Right lobe of liver (tissue), 6 donors: ENCODE results near the gene ALG12. TPM values are rescaled to one million over a fixed set of nuclear protein-coding genes. Genes with fewer than 3 reads are reported as not detected.
A peak's percentile ranks its signal among the peaks of the same experiment; 100 is the strongest.

Experiments
- ATAC-seq, 4 donors: fragments of 200-7000 bp; cut with Tn5 transposase; one replicate each; pipeline ENCODE4 v1.9.1; 2020; ENCODE audit warnings: mild to moderate bottlenecking in 4 of 4, moderate library complexity in 4 of 4
- DNase-seq, 3 donors: peaks; one replicate each; pipeline ENCODE4 v3.0.0-alpha.2; 2020
- H3K27ac ChIP-seq, 3 donors: fragments of 200-600 bp; one replicate each; pipeline ENCODE4 v1.8.0; 2022
- H3K27me3 ChIP-seq, 2 donors: fragments of 200-600 bp; one replicate each; pipeline ENCODE4 v1.8.0; 2022
- H3K36me3 ChIP-seq, 4 donors: fragments of 200-600 bp; sonication (generic) in 1 of 4; one replicate each; pipeline versions ENCODE4 v1.5.1 to v1.8.0; 2017 to 2022; ENCODE audit warnings: control low read depth in 1 of 4
- H3K4me1 ChIP-seq, 4 donors: fragments of 200-600 bp; sonication (generic) in 1 of 4; one replicate each; pipeline versions ENCODE4 v1.5.1 to v1.8.0; 2017 to 2022; ENCODE audit warnings: control low read depth in 1 of 4
- H3K4me3 ChIP-seq, 3 donors: fragments of 200-600 bp; one replicate each; pipeline ENCODE4 v1.8.0; 2022
- H3K9me3 ChIP-seq, 4 donors: fragments of 200-600 bp; sonication (generic) in 1 of 4; one replicate each; pipeline versions ENCODE4 v1.5.1 to v1.8.0; 2017 to 2022; ENCODE audit warnings: control low read depth in 1 of 4
- CTCF ChIP-seq, 4 donors: fragments of 200-600 bp in 3 of 4; fragments of 450-650 bp in 1 of 4; IDR thresholded peaks; one replicate each; pipeline versions ENCODE4 v1.5.1 to v1.8.0; 2016 to 2022; ENCODE audit warnings: antibody characterized with exemption in 4 of 4, mild to moderate bottlenecking in 2 of 4
- POLR2A ChIP-seq: fragments of 450-650 bp; IDR thresholded peaks from one replicate; pipeline ENCODE4 v1.6.1; 2017; ENCODE audit warnings: antibody characterized with exemption, mild to moderate bottlenecking
- WGBS: methylation state at CpG from one replicate; pipeline ENCODE4 v1.1.6; 2018; ENCODE audit warnings: low coverage, low lambda C conversion rate; ENCODE audit not compliant: insufficient coverage; ENCODE audit errors: missing lambda C conversion rate; 5-methylcytosine and 5-hydroxymethylcytosine counted together
- intact Hi-C, 2 donors: fragments of 100-400 bp; cut with DNase I; formaldehyde crosslinking; loops; one replicate each; pipeline versions ENCODE4 v1.11.2 to v1.14.1; 2022
- total RNA-seq, 6 experiments: library from RNA; depleted of rRNA in 2 of 6; stranded (reverse); fragments of >200 nt in 2 of 6; fragmentation: NEBNext Ultra II Directional in 3 of 6; extraction: Animal tissue kit (Norgen Biotek cat#: 25700) in 3 of 6; gene quantifications; one replicate each; pipeline versions ENCODE4 v1.1.0 to v1.2.4, GENCODE V29; 2016 to 2023
- donor health status: DM: no; HTN: yes; CAD: no.
- donor health status: DM: no; HTN: no; CAD: no.
- donor health status: DM: no; HTN: no; CAD: no.
- donor health status: DM: no; HTN: yes; CAD: no.
- donor health status: DM: no; HTN: yes; CAD: no.

Gene ALG12
- total RNA-seq, 6 experiments from 2014 or later: 15.1 to 19.0 (median 16.6) TPM

DNA sequence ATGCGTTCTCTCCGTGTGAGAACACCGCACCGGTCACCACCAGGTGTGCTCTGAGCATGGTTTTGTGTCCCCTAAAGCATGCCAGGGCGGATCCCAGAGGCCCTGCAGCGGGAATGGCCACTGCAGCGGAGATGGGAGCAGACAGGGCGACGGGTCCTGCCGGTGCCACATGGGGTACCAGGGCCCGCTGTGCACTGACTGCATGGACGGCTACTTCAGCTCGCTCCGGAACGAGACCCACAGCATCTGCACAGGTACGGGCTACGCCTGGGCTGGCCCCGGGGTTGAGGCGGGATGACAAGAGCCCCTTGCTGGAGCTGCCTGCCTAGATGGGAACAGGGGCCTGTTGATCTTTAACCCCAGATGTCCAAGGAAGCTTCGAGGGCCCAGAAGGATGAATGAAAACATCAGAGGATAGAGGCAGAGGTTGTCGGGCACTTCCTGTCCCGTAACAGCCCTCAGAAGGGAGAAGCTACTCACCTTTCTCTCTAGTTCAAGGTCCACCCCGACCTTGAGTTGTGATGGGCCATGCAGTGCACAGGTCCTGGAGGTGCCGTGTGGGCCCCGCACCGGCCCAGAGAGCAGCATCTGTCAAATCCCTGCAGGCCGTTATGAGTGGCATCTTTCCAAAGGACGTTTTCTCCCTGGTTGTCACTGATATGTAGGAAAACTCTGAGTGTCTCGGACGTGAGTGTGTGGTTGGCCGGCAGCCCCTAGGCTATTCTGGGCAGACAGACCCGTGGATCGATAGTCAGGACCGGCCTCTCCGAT is 3.5 kb upstream of the ALG12 start:
- Histone ChIP-seq H3K27me3 (no peaks in the 10 kb centered on the region), H3K4me3 (no peak overlapping the region), H3K9me3 (no peaks in the 10 kb centered on the region), H3K36me3 (peaks cover 0 to 10% (median 5%) of the 10 kb centered on the region in 4 donors), H3K27ac (no peak overlapping the region), H3K4me1 (peaks cover 0 to 17% (median 4%) of the 10 kb centered on the region in 4 donors)
- WGBS: 90% methylated on average over 11 of the region's 35 CpGs
- intact Hi-C loops: loop anchor here in 1 of 2 donors (10.0 kb wide), 1 partner anchor 157 kb away; no protein-coding TSS in a partner anchor
- TF ChIP-seq CTCF (IDR thresholded peaks at IDR 0.05): no peak
- TF ChIP-seq POLR2A: no peak
- DNase-seq (peak in 1 of 3 donors; percentile 7), ATAC-seq (no peak)

DNA sequence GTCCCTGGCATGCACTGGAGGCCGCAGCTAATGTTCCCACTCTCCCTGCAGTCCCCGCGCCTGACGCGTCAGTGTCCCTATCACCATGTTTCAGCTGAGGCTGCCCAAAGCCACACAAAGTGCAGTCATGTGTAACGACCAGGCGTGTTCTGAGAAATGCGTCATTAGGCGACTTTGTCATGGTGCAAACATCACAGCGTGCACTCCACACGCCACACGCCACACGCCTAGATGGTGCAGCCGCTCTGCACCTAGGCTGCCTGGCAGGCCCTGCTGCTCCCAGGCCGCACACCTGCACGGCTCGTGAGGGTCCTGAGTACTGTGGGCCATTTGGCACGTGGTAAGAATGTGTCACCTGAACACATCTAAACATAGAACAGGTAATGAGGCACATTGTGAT is 2.6 kb upstream of the ALG12 start:
- Histone ChIP-seq H3K27ac (no peak overlapping the region), H3K36me3 (peaks cover 0 to 10% (median 4%) of the 10 kb centered on the region in 4 donors), H3K4me1 (peaks cover 0 to 17% (median 4%) of the 10 kb centered on the region in 4 donors), H3K9me3 (no peaks in the 10 kb centered on the region), H3K4me3 (no peak overlapping the region), H3K27me3 (no peaks in the 10 kb centered on the region)
- 83% methylated on average over 5 of the region's 18 CpGs for WGBS
- intact Hi-C loops: loop anchor here in 1 of 2 donors (10.0 kb wide), 1 partner anchor 156 kb away; no protein-coding TSS in a partner anchor
- TF ChIP-seq POLR2A (no peak), CTCF (IDR thresholded peaks at IDR 0.05) (no peak)
- ATAC-seq (no peak), DNase-seq (no peak)

DNA sequence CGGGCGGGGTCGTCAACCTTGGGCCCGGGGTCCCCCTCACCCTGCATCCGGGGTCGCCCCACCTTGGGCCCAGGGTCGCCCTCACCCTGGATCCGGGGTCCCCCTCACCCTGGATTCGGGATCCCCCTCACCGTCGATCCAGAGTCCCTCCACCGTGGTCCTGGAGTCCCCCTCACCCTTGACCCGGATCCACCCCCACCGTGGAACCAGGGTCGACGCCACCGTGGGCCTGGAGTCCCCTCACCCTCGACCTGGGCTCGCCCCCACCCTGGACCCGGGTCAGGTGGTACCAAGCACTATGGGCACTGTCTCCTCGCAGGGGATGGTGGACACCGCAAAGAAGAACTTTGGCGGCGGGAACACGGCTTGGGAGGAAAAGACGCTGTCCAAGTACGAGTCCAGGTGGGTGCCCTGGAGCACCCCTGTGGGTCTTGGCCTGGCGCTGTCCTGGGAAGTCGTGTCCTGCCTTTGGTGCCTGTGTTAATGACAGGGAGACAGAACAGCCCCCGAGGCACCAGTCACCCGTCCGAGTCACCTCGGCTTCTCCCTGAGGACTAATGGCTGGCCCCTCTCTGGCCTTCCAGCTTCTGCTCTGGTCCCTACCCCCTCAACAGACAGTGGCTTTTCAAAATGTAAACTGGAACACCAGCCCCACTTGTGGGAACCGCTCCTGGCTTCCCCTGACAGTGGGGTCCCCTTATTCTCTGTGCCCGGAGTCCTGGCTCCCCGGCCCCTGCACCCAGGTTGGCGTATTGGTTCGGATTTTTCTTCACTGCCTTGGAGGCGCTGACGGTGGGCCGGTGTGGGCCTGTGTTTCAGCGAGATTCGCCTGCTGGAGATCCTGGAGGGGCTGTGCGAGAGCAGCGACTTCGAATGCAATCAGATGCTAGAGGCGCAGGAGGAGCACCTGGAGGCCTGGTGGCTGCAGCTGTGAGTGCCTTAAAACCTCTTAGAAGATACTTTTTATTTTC is 958 bp upstream of the ALG12 start:
- Histone ChIP-seq H3K27me3 (no peaks in the 10 kb centered on the region), H3K4me1 (peaks cover 0 to 17% (median 4%) of the 10 kb centered on the region in 4 donors), H3K4me3 (peak overlapping the region; percentile 87 to 98 (median 94)), H3K27ac (peak overlapping the region in 1 of 3 donors; percentile 49), H3K9me3 (no peaks in the 10 kb centered on the region), H3K36me3 (peaks cover 0 to 5% (median 2%) of the 10 kb centered on the region in 4 donors)
- WGBS: 70% methylated on average over 22 of the region's 47 CpGs
- TF ChIP-seq POLR2A: no peak
- no peak for TF ChIP-seq CTCF (IDR thresholded peaks at IDR 0.05)
- ATAC-seq: no peak
- peak in 1 of 3 donors; percentile 38 for DNase-seq
- intact Hi-C loops: no loop called here

DNA sequence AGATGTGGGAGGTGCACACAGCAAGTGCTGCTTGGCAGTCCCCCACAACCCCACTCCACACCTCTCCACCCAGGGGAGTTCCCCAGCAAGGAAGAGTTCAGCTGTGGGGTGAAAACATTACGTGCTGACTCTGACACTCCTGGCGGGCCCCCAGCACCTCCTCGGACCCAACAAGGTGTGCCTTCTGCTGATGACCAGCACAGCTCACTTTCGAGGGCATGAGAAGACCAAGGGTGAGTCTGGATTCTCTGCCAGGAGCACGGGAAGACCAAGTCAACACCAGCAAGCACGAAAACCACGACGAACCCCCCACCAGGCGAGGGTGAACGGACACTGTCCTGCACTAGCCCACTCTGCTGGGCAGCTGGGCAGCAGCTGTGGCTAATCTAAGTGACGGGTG is 1.4 kb downstream of the ALG12 start:
- no peak overlapping the region for H3K27ac ChIP-seq
- H3K27me3 ChIP-seq: no peaks in the 10 kb centered on the region
- H3K9me3 ChIP-seq: no peaks in the 10 kb centered on the region
- H3K36me3 ChIP-seq: peaks cover 0 to 14% (median 8%) of the 10 kb centered on the region in 4 donors
- no peak for ATAC-seq
- TF ChIP-seq POLR2A (no peak), CTCF (IDR thresholded peaks at IDR 0.05) (no peak)
- intact Hi-C loops: no loop called here
- no CpG with 5 or more reads among the region's 11 CpGs for WGBS
- DNase-seq: peak in 1 of 3 donors; percentile 21
- H3K4me1 ChIP-seq: peaks cover 0 to 17% (median 4%) of the 10 kb centered on the region in 4 donors
- H3K4me3 ChIP-seq: no peak overlapping the region
